HepG2 (cell line): ENCODE results near the gene CDH1. TPM values are rescaled to one million over a fixed set of nuclear protein-coding genes. Genes with fewer than 3 reads are reported as not detected.

Source experiments
- BORCS8-MEF2B ChIP-seq: sonication (generic); formaldehyde crosslinking; IDR thresholded peaks from 2 replicates; pipeline ENCODE4 v1.8.0; 2022; ENCODE audit warnings: mild to moderate bottlenecking, missing genetic modification reagents
- HNRNPH1 ChIP-seq: fragments of 200-400 bp; formaldehyde crosslinking; optimal IDR thresholded peaks from 2 replicates; pipeline ENCODE3; 2017; ENCODE audit warnings: mild to moderate bottlenecking, low read depth, low read length
- JUND ChIP-seq: sonication (generic); formaldehyde crosslinking; IDR thresholded peaks from 2 replicates; pipeline ENCODE4 v1.8.0; 2022; ENCODE audit warnings: mild to moderate bottlenecking, missing genetic modification reagents
- KDM5B ChIP-seq: sonication (generic); formaldehyde crosslinking; IDR thresholded peaks from 2 replicates; pipeline ENCODE4 v1.4.0; 2020; ENCODE audit warnings: missing genetic modification reagents, mild to moderate bottlenecking, borderline replicate concordance
- MXI1 ChIP-seq: IDR thresholded peaks from 3 replicates; pipeline ENCODE4 v1.6.1; 2012; ENCODE audit warnings: low read depth, low read length, inconsistent platforms, borderline replicate concordance
- NCOA5 ChIP-seq: sonication (generic); formaldehyde crosslinking; IDR thresholded peaks from 2 replicates; pipeline ENCODE4 v1.4.0; 2020; ENCODE audit warnings: missing genetic modification reagents
- NR2F6 ChIP-seq, 2 experiments: IDR thresholded peaks; 2 replicates each; pipeline ENCODE4 v1.6.1; 2016; ENCODE audit warnings: antibody characterized with exemption in 1 of 2, mild to moderate bottlenecking in 1 of 2
- SNAPC4 ChIP-seq: sonication (generic); formaldehyde crosslinking; IDR thresholded peaks from 2 replicates; pipeline ENCODE4 v1.4.0; 2020; ENCODE audit warnings: mild to moderate bottlenecking, missing genetic modification reagents
- SP5 ChIP-seq: IDR thresholded peaks from 2 replicates; pipeline ENCODE4 v1.6.1; 2016; ENCODE audit warnings: low read depth, borderline replicate concordance
- SRY ChIP-seq: sonication (generic); formaldehyde crosslinking; IDR thresholded peaks from 2 replicates; pipeline ENCODE4 v1.8.0; 2022; ENCODE audit warnings: mild to moderate bottlenecking, missing genetic modification reagents
- TGIF2 ChIP-seq: IDR thresholded peaks from 2 replicates; pipeline ENCODE4 v1.6.1; 2016; ENCODE audit warnings: control low read depth, missing compliant biosample characterization
- ZBTB20 ChIP-seq: sonication (generic); formaldehyde crosslinking; IDR thresholded peaks from 2 replicates; pipeline ENCODE4 v1.8.1; 2023; ENCODE audit warnings: missing genetic modification reagents, low read depth, mild to moderate bottlenecking, borderline replicate concordance
- ZBTB8A ChIP-seq: sonication (generic); formaldehyde crosslinking; IDR thresholded peaks from 2 replicates; pipeline ENCODE4 v1.4.0; 2020; ENCODE audit warnings: mild to moderate bottlenecking, low read depth, missing genetic modification reagents, borderline replicate concordance
- ZC3H13 ChIP-seq: sonication (generic); formaldehyde crosslinking; IDR thresholded peaks from 2 replicates; pipeline ENCODE4 v1.8.1; 2023; ENCODE audit warnings: mild to moderate bottlenecking, missing genetic modification reagents, moderate library complexity
- ZMYM3 ChIP-seq: sonication (generic); formaldehyde crosslinking; IDR thresholded peaks from 2 replicates; pipeline ENCODE4 v1.5.1; 2020; ENCODE audit warnings: mild to moderate bottlenecking, missing genetic modification reagents
- ZNF264 ChIP-seq: sonication (generic); formaldehyde crosslinking; IDR thresholded peaks from 2 replicates; pipeline ENCODE4 v1.4.0; 2020; ENCODE audit warnings: missing genetic modification reagents
- ZNF3 ChIP-seq: IDR thresholded peaks from 2 replicates; pipeline ENCODE4 v1.7.0; 2017; ENCODE audit warnings: inconsistent platforms
- ZNF329 ChIP-seq: sonication (generic); formaldehyde crosslinking; IDR thresholded peaks from 2 replicates; pipeline ENCODE4 v1.9.0; 2021; ENCODE audit warnings: low read depth, mild to moderate bottlenecking, missing genetic modification reagents
- ZNF496 ChIP-seq: sonication (generic); formaldehyde crosslinking; IDR thresholded peaks from 2 replicates; pipeline ENCODE4 v1.8.1; 2023; ENCODE audit warnings: mild to moderate bottlenecking, moderate library complexity, missing genetic modification reagents; ENCODE audit not compliant: insufficient replicate concordance
- ZNF619 ChIP-seq: sonication (generic); formaldehyde crosslinking; IDR thresholded peaks from 2 replicates; pipeline ENCODE4 v1.4.0; 2020; ENCODE audit warnings: mild to moderate bottlenecking, missing genetic modification reagents
- ZNF773 ChIP-seq: sonication (generic); formaldehyde crosslinking; IDR thresholded peaks from 2 replicates; pipeline ENCODE4 v1.4.0; 2020; ENCODE audit warnings: missing genetic modification reagents, borderline replicate concordance
- polyA plus RNA-seq, 8 experiments: library from polyadenylated mRNA; depleted of rRNA in 3 of 8; stranded (reverse) in 7 of 8; unstranded in 1 of 8; fragments of >200 nt; fragmentation: Illumina TruSeq in 4 of 8; extraction: Trizol in 4 of 8; gene quantifications; 2 replicates each; pipeline versions ENCODE4 v1.2.1 to v1.2.3, GENCODE V29; 2011 to 2016; ENCODE audit warnings: low read depth in 4 of 8, missing spikeins in 1 of 8, mixed read lengths in 1 of 8; ENCODE audit not compliant: insufficient read depth in 1 of 8
- total RNA-seq, 5 experiments: library from RNA; depleted of rRNA; stranded (reverse); fragments of >200 nt; fragmentation: Illumina TruSeq; extraction: Trizol; gene quantifications; 2 replicates each; pipeline ENCODE4 v1.2.3, GENCODE V29; 2016; ENCODE audit warnings: low read depth in 1 of 5
- TF ChIP-seq, protein P1 (sequence below): sonication (generic); formaldehyde crosslinking; IDR thresholded peaks from 2 replicates; pipeline ENCODE4 v1.4.0; 2020; ENCODE audit warnings: missing genetic modification reagents
- TF ChIP-seq, protein P2 (sequence below): sonication (generic); formaldehyde crosslinking; IDR thresholded peaks from 2 replicates; pipeline ENCODE4 v1.5.0; 2020; ENCODE audit warnings: missing genetic modification reagents

Gene CDH1
- total and polyA plus RNA-seq, 2 of the 13 experiments (the other 11 are each of a cell fraction or from before 2014, with no cell fraction given) = 0.95 to 9.8 TPM

- TF ChIP-seq SNAPC4 (CRISPR knock-in tag) (no peak), ZNF3 (CRISPR knock-in tag) (no peak), ZMYM3 (CRISPR knock-in tag) (peak; percentile 81; the same call in 1 of the 2 replicates), MXI1 (peak; percentile 38; the same call in 1 of the 3 replicates), ZBTB8A (CRISPR knock-in tag) (no peak), ZNF496 (CRISPR knock-in tag) (no peak), NR2F6 (IDR thresholded peaks at IDR 0.05) (peak; percentile 31; the same call in 1 of the 2 replicates), NR2F6 (CRISPR knock-in tag; IDR thresholded peaks at IDR 0.05) (peak; percentile 85), ZNF619 (CRISPR knock-in tag) (no peak), NCOA5 (CRISPR knock-in tag) (no peak), KDM5B (no peak), ZC3H13 (CRISPR knock-in tag) (no peak), JUND (CRISPR knock-in tag) (no peak), SP5 (CRISPR knock-in tag) (no peak), ZBTB20 (no peak), SRY (CRISPR knock-in tag) (no peak; the same call in 1 of the 2 replicates), HNRNPH1 (no peak), TGIF2 (no peak), ZNF773 (CRISPR knock-in tag) (no peak), ZNF329 (no peak), ZNF264 (CRISPR knock-in tag) (peak; percentile 84; the same call in 1 of the 2 replicates), BORCS8-MEF2B (CRISPR knock-in tag) (peak; percentile 76; the same call in 1 of the 2 replicates)
- TF ChIP-seq, protein P1, sequence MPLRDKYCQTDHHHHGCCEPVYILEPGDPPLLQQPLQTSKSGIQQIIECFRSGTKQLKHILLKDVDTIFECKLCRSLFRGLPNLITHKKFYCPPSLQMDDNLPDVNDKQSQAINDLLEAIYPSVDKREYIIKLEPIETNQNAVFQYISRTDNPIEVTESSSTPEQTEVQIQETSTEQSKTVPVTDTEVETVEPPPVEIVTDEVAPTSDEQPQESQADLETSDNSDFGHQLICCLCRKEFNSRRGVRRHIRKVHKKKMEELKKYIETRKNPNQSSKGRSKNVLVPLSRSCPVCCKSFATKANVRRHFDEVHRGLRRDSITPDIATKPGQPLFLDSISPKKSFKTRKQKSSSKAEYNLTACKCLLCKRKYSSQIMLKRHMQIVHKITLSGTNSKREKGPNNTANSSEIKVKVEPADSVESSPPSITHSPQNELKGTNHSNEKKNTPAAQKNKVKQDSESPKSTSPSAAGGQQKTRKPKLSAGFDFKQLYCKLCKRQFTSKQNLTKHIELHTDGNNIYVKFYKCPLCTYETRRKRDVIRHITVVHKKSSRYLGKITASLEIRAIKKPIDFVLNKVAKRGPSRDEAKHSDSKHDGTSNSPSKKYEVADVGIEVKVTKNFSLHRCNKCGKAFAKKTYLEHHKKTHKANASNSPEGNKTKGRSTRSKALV (CRISPR knock-in tag) = no peak
- TF ChIP-seq, protein P2, sequence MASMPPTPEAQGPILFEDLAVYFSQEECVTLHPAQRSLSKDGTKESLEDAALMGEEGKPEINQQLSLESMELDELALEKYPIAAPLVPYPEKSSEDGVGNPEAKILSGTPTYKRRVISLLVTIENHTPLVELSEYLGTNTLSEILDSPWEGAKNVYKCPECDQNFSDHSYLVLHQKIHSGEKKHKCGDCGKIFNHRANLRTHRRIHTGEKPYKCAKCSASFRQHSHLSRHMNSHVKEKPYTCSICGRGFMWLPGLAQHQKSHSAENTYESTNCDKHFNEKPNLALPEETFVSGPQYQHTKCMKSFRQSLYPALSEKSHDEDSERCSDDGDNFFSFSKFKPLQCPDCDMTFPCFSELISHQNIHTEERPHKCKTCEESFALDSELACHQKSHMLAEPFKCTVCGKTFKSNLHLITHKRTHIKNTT (CRISPR knock-in tag) = no peak
These were observed 49.8 kb downstream of the CDH1 start (continued) for GRCh38 chr16:68786685-68787418.
